GM21737 (cell line): ENCODE measurements around the gene ATP11C.
"Not testable (repeated sequence)": the region's sequence is repeated elsewhere in the genome, so short reads cannot be mapped to it uniquely, and the experiment has no call there.

Experiments used
- ATAC-seq: cut with Tn5 transposase; IDR thresholded peaks from one replicate; pipeline ENCODE4 v1.9.1; 2021; ENCODE audit warnings: mild to moderate bottlenecking, moderate library complexity; ENCODE audit not compliant: unreplicated experiment

Gene ATP11C

GRCh38 chrX:139864640-139865039 lies 68.2 kb downstream of the ATP11C start:
- ATAC-seq: no peak

- ATAC-seq: no peak
These were observed 70.6 kb downstream of the ATP11C start for GRCh38 chrX:139862208-139862607.

GRCh38 chrX:139856826-139857225 lies 76.0 kb downstream of the ATP11C start:
- ATAC-seq: not testable (repeated sequence)

GRCh38 chrX:139851730-139852129 lies 81.1 kb downstream of the ATP11C start:
- ATAC-seq: no peak

- ATAC-seq: no peak
These were observed 81.9 kb downstream of the ATP11C start for GRCh38 chrX:139850968-139851367.

- ATAC-seq: peak; percentile 76
These were observed 88.0 kb downstream of the ATP11C start for GRCh38 chrX:139844884-139845283.

GRCh38 chrX:139844163-139844562 lies 88.7 kb downstream of the ATP11C start:
- ATAC-seq: no peak

- ATAC-seq: no peak
These were observed 90.3 kb downstream of the ATP11C start for GRCh38 chrX:139842326-139843185.

- not testable (repeated sequence) for ATAC-seq
These were observed 96.5 kb downstream of the ATP11C start for GRCh38 chrX:139836335-139836734.

GRCh38 chrX:139834879-139835278 lies 98.0 kb downstream of the ATP11C start:
- ATAC-seq: no peak

GRCh38 chrX:139832718-139833309 lies 100.0 kb downstream of the ATP11C start:
- no peak for ATAC-seq

- ATAC-seq: peak; percentile 90
These were observed 101.0 kb downstream of the ATP11C start for GRCh38 chrX:139831675-139832456.

- no peak for ATAC-seq
These were observed 101.8 kb downstream of the ATP11C start for GRCh38 chrX:139831017-139831416.

GRCh38 chrX:139828830-139829229 lies 104.0 kb downstream of the ATP11C start:
- ATAC-seq: no peak

- no peak for ATAC-seq
These were observed 104.8 kb downstream of the ATP11C start for GRCh38 chrX:139828033-139828432.

GRCh38 chrX:139826065-139827044 lies 106.5 kb downstream of the ATP11C start:
- no peak for ATAC-seq

- no peak for ATAC-seq
These were observed 107.2 kb downstream of the ATP11C start for GRCh38 chrX:139825618-139826017.

- no peak for ATAC-seq
These were observed 109.0 kb downstream of the ATP11C start for GRCh38 chrX:139823806-139824205.

GRCh38 chrX:139820358-139820984 lies 112.4 kb downstream of the ATP11C start:
- no peak for ATAC-seq

GRCh38 chrX:139816204-139816603 lies 116.6 kb downstream of the ATP11C start:
- no peak for ATAC-seq
